ENCODE results near the gene CMTM8. TPM values are rescaled to one million over a fixed set of nuclear protein-coding genes. Genes with fewer than 3 reads are reported as not detected.

The CMTM8 gene
- total RNA-seq, 1 donor from 2014 or later: 4.7 TPM

GRCh38 chr3:32288819-32289218, 50.3 kb downstream of the CMTM8 start:
- DNase-seq (ENCODE audit: extremely low spot score in 2 of 2): no peak
- no peaks in the 10 kb centered on the region for H3K36me3 ChIP-seq
- no peak for TF ChIP-seq CTCF (IDR thresholded peaks at IDR 0.05)
- TF ChIP-seq POLR2AphosphoS5 (IDR thresholded peaks at IDR 0.05; ENCODE audit: insufficient read depth in 1 of 2, low read depth in 1 of 2): no peak
- TF ChIP-seq POLR2A (IDR thresholded peaks at IDR 0.05): no peak
- intact Hi-C loops (cut with DNase I): no loop called here
- H3K4me3 ChIP-seq: no peak overlapping the region
- no peak overlapping the region for H3K27ac ChIP-seq
- no peaks in the 10 kb centered on the region for H3K9me3 ChIP-seq
- H3K27me3 ChIP-seq: no peaks in the 10 kb centered on the region
- no peaks in the 10 kb centered on the region for H3K4me1 ChIP-seq

DNA sequence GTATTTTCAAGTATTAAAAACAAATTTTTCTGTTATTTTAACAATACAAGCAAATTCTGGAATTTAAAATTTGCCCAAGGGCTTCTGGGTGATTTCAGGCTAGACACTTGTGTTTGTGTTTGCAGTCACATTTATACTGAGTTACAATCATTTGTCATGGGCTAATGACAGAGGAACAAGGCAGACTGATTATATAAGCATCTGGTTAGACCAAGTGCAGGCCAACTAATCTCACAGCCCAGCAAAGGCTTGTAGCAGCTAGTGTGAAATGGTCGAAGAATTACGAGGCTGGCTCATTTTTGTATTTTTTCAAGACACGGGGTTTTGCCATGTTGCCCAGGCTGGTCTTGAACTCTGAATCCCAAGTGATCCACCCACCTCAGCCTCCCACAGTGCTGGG, 52.1 kb downstream of the CMTM8 start:
- intact Hi-C loops (cut with DNase I): no loop called here
- Histone ChIP-seq H3K27me3 (no peaks in the 10 kb centered on the region), H3K4me1 (no peaks in the 10 kb centered on the region), H3K27ac (no peak overlapping the region), H3K36me3 (no peaks in the 10 kb centered on the region), H3K4me3 (no peak overlapping the region), H3K9me3 (no peaks in the 10 kb centered on the region)
- TF ChIP-seq CTCF (IDR thresholded peaks at IDR 0.05) (no peak), POLR2AphosphoS5 (IDR thresholded peaks at IDR 0.05; ENCODE audit: insufficient read depth in 1 of 2, low read depth in 1 of 2) (no peak), POLR2A (IDR thresholded peaks at IDR 0.05) (no peak)
- no peak for DNase-seq (ENCODE audit: extremely low spot score in 2 of 2)

DNA sequence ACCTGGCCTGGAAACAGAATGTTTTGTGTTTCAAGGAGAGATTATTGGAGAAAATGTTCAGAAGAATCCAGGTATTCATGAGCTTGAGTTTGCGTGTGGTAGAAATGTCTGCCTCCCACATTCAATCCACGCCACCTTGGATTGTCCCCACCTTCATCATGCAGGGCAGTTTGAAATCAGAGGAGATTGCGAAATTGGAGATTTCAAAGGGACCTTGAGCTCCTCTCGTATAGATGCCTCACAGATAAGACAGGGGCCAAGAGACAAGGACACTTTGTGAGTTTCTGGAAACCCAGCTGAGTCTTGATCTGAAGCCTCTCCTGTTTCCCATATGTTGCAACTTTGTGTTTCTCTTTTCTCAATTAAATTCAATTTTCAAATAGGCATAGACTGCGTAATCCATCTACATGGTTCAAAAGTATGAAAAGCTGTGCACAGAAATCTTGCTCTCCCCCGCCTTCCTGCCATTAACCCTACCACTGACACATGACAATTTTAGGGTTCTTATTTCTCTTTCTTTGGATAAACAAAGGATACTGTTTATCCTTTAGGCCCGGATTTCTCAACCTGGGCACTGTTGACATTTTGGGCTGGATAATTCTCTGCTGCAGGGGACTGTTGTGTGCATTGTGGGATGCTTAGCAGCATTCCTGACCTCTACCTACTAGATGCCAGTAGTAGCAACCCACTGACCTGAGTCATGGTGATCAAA, 53.8 kb downstream of the CMTM8 start:
- H3K4me3 ChIP-seq: no peak overlapping the region
- H3K36me3 ChIP-seq: no peaks in the 10 kb centered on the region
- H3K4me1 ChIP-seq: no peaks in the 10 kb centered on the region
- TF ChIP-seq POLR2AphosphoS5 (IDR thresholded peaks at IDR 0.05; ENCODE audit: insufficient read depth in 1 of 2, low read depth in 1 of 2): no peak
- no peak for TF ChIP-seq CTCF (IDR thresholded peaks at IDR 0.05)
- TF ChIP-seq POLR2A (IDR thresholded peaks at IDR 0.05): no peak
- no peaks in the 10 kb centered on the region for H3K9me3 ChIP-seq
- no peak for DNase-seq (ENCODE audit: extremely low spot score in 2 of 2)
- H3K27ac ChIP-seq: no peak overlapping the region
- no peaks in the 10 kb centered on the region for H3K27me3 ChIP-seq
- intact Hi-C loops (cut with DNase I): no loop called here

GRCh38 chr3:32293903-32294302, 55.4 kb downstream of the CMTM8 start:
- H3K4me1 ChIP-seq: no peaks in the 10 kb centered on the region
- no peak overlapping the region for H3K27ac ChIP-seq
- no peak overlapping the region for H3K4me3 ChIP-seq
- no peak for DNase-seq (ENCODE audit: extremely low spot score in 2 of 2)
- intact Hi-C loops (cut with DNase I): no loop called here
- TF ChIP-seq POLR2A (IDR thresholded peaks at IDR 0.05) (no peak), POLR2AphosphoS5 (IDR thresholded peaks at IDR 0.05; ENCODE audit: insufficient read depth in 1 of 2, low read depth in 1 of 2) (no peak), CTCF (IDR thresholded peaks at IDR 0.05) (no peak)
- H3K9me3 ChIP-seq: no peaks in the 10 kb centered on the region
- no peaks in the 10 kb centered on the region for H3K27me3 ChIP-seq
- H3K36me3 ChIP-seq: no peaks in the 10 kb centered on the region
